ENCODE results near the gene GLCCI1.

GLCCI1 gene

DNA sequence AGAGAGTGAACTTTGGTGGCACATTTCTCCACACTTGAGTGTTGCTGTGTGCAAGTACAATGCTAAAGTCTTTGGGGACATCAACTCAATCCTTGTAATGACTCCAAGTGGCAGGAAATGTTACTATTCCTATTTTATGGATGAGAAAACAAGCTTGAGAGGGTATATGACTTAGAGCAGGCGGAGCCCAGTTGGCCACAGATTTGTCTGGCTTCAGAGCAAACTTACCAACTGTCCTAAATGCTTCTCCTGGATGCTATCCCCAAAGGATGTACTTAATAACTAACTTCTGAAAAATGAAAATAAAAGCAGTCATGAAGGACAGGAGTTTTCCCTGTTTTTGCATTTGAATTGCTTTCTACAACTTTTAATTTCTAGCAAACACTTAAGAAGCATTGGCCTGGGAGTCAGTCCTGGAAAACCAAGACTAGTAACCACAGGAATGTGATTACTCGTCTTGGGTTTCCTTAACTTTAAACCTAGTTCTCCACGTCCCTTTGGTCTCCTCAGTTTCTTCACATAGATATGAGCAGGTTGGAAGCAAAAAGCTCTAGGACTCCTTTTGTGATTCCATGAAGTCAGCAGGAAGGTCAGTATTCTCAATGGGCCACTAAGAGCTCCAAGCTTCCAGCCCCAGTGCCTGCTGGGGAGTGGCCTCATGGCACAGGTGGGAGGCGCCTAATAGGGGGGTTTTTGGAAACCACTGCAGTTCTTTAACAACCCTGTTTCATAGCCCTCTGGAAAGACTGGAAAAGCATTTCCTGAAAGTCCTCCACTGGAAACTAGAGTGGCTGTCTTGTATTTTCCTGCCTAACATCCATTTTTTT, 140.8 kb downstream of the GLCCI1 start:
- DNase-seq, result no peak

DNA sequence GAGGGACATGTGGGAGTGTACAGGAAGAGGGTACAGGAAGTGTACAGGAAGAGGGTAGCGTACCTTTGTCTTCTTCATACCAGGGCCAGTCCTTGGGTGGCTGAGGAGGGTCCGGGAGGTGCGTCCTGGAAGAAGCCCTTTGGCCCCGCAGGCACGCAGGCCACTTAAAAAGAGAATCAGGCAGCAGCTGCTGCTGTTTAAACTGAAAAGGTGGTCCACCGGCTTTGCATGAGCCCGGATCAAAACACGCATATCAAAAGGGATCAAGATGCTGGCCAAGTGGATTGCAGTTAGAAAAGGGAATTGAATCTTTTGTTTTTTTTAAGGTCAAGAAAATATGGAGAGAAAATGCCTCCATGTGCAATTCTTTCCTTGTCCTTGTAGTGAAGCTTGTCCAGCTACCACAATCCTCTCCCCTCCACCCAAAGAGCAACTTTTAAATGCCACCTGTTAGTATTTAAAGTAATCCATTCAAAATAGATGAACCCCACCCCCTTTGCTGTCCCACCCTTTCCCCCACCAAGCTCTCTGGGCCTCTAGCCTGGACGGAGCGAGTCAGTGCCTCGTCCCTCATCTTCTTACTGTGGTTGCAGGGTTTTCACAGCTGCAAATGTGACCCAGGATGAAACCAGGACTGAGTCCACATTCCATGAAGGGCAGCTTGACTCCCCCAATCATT, 142.8 kb downstream of the GLCCI1 start:
- no peak for DNase-seq

DNA sequence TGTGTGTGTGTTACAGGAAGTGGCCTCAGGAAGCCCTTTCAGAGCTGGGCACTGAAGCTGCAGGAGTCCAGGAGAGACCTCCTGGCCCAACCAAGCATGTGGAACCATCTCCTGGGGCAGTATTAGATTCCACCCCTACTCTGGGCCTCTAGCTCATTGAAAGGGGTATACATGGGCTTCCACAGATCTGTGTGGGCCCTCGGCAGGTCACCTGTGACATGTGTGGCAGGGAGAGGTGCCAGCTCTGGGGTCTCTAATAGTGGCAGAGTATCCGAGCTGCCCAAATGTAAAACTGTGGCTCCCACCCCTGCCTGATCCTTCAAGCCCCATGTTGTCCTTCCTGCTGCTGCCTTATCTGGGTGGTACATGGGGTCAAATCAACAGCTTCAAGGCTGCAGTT, 144.1 kb downstream of the GLCCI1 start:
- DNase-seq, result no peak

DNA sequence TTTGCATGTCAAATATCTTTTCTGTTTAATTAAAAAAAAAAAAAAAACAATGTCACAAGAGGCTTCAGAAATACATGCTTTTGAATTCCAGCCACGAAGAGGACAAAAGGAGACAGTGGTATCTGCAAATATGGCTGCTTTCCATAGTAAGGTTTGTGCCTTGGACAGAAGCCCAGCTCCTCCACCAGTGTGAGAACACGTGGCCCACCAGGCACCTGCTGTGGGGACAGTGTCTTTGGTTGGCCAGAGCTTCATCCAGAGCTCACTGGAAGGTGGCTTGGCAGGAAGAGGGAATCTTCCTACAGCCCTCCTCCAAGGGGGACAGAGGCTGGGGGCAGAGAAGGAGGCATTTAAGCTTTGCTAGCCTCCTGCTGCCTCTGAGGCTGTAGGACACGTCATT, 144.6 kb downstream of the GLCCI1 start:
- DNase-seq, result no peak

DNA sequence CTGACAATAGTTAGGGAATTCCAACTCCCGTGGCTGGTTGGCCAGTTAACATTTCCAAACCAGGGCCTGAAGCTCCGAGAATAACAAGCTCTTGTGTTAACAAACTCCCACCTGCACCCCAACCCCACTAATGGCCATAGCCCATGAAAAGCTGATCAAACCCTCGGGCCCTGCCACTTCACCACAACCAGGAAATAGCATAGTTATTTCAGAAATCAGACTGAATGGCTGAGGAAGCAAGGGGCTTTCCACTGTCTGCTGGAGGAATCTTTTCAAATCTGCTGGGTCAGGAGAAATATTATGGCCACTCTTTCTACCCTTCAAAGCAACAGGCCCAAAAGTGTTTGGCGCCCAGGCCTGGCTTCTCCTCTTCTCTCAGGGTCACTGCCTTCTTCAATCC, 145.6 kb downstream of the GLCCI1 start:
- DNase-seq, result no peak

DNA sequence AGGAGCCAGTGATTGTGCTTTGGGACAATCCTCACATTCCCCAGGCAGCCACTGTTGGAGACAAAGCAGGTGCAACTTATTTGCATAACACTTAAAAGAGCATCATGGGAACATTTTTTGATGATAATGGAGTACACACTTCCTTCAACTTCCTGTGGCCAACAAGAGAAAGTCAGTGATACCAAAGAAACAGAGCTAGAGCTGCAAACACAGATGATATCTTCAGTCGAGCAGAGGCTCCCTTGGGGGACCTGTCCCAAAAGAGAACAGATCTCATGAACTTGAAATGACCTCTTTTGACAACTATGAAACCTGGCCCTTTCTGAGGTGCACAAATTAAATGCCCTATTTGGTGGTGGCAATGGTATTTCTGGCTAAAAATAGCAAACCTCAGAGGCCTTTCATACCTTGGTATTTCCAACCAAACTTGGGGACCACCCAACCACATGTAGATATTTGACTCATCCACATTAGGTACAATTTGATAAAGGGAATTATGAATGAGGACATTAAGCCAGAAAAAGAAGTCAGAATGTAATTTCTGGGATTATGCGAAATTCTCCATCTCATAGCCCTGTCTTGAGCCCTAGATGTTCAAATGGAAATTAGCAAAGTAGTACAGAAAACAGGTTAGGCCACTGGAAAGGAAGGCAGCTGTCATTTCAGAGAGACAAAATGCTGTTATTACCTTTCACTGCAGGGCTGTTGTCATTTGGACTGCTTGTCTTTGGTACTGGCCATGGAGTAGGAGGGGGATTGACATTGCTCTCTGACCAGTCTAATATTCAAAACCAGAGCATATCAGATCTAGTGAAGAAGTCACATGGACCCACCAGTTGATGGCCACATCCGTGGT, 147.2 kb downstream of the GLCCI1 start:
- DNase-seq, result no peak

DNA sequence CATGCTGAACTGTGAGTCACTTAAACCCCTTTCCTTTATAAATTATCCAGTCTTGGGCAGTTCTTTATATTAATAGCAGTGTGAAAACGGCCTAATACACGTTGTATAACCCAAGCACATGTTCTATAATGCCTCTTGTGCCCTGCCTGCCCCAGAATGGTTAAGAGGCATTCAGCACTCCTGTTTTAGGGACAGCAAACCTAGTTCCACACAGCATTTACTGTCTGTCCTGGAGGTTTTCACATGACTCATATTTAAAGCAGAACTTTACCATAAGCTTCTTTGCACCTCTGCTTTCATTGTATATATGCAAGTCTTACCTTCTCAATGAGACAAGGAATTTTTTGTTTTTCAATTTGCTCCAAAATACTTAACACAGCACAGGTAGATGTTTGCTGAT, 148.6 kb downstream of the GLCCI1 start:
- DNase-seq, result no peak

DNA sequence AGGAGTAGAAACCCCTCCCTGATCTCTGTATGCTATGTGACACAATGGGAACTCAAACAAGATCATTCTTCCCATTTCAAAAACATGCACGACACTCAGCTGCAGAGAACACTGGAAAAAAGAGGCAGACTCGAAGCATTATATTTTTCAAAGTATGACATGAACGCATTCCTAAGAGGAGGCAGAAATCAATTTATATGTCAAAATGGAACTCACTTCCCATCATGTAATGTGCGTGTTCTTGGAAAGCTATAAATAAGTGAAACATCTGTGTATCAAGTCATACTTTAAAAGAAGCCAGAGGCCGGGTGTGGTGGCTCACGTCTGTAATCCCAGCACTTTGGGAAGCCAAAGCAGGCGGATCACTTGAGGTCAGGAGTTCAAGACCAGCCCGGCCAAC, 150.7 kb downstream of the GLCCI1 start:
- no peak for DNase-seq

DNA sequence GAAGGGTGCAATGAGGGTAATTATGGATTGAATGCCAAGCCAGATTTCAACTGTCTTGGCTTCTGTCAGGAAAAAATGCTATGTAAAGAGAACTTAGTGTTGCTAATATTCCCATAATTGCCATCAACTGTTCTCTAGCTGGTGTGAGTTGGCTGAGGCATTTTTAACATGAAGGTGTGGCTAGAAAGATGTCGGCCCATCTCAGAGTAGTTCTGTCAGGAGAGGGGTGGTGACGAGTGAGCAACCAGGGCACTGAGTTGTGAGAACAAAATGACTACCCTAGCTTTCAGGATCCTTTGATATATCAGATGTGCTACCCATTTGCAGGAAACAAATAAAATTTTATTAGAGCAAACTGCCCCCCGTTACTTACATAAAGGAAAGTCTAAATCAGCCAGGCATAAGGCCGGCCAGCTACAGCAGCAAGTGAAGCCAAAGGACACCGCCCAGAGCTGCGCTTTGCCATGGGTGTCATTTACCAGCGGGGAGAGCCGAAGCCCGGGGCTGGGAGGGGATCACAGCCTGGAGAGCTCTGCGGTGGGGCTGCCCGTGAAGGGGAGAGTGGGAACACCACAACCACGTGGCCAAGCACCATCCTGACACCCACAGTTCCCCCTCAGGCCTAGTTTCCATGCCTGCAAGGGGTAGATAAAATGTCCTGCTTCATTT, 151.9 kb downstream of the GLCCI1 start:
- DNase-seq, result no peak

DNA sequence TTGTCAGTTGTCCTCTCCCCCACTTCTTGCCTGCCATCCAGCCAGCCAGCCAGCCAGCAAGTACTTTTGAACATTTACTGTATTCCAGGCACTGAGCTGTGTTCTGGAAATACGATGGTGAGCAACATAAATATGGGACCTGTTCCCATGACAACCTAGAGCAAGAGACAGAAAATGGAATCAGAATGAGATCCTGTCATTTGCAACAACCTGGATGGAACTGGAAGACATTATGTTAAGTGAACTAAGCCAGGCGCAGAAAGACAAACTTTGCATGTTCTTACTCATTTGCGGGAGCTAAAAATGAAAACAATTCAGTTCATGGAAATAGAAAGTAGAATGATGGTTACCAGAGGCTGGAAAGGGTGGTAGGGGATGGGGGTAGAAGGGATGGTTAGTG, 152.6 kb downstream of the GLCCI1 start:
- no peak for DNase-seq

DNA sequence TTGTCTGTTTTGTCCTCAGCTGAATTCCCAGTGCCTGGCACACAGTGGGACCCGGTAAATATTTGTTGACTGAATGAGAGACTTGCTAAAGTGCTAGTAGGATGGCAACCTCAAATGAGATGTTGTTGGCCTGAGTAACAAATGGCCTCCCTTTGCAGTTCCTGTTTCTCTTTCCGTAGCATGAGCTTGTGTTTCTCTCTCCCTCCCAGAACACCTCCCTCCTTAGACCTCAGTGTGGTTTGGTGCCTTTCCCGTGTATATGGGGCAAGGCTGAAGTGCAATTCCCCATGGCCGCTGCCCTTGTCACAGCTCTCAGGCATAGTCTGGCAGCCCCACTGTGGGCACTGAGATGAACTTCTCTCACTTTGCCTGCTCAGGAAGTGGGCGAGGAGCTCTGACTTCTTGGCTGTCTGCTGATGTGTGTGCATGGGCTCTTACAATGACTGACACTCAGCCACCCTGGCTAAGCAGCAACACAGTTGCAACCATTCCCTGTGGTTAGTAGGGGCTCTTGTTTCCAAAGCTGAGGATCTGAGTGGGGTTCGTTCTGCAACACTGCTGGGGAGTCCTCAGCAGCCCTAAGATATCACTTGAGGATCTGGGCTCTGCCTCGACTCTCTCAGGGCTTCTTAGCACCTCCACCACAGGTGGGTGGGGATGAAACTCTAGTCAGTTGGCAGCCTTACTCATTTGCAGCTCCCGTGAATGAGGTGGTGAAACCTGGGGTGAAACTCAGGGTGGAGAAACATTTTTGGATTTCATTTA, 157.3 kb downstream of the GLCCI1 start:
- DNase-seq, result no peak

DNA sequence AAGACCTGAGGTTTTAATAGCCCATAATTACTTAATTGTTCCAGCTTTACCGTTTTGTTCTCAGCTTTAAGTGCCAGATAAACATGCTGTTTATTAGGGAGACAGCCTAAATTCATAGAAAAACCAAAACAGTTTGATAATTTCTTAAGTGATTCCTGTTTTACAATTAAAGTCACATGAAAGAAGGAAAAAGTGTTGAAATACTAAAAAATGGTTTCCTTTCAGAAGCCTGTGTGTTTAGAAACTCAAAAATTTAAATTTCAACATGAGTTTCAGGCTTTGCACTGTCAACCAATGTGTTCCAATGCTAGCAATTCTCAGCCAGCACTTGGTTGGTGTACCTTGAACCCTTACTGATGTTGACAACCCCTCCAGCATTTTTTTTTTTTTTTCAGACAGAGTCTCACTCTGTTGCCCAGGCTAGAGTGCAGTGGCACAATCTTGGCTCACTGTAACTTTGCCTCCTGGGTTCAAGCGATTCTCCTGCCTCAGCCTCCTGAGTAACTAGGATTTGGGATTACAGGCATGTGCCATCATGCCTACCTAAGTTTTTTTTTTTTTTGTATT, 158.1 kb downstream of the GLCCI1 start:
- no peak for DNase-seq

DNA sequence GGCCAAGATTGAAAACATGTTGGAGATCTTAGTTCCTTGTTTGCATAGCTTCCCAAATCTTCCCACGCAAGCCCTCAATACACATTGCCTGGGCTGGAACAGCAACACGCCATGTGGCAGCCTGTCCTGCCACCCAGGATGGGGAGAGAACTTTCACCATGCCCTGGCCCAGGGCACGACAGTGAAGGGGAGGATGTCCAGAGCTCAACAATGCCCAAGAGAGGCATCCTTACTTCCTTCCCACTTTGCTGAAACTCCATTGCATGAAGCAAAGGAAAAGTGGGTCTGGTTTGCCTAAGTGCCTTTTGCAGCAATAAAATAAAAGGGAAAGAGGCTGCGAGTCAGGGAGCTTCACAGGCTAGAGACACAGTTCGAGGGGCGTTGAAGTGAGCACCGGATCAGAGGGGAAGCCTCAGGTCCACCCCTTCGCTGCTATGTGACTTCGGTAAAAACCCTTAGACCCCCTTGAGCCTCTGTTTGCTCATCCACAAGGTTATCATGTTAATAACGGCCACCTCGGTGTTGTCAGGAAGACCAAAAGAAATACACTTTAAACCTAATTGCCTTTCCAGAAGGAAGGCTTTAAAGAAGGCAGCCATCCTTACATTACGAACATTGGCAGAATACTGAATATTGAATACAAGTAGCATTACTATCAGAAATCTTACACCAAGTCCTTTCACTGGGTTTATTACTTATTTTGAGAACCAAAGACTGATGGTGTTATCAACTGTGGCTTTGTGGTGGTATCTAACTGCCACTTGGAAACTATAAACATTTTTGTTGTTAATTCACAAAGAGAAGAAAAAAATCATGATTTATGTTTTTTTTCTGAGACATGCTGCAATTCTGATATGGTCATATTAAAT, 160.1 kb downstream of the GLCCI1 start:
- no peak for DNase-seq

DNA sequence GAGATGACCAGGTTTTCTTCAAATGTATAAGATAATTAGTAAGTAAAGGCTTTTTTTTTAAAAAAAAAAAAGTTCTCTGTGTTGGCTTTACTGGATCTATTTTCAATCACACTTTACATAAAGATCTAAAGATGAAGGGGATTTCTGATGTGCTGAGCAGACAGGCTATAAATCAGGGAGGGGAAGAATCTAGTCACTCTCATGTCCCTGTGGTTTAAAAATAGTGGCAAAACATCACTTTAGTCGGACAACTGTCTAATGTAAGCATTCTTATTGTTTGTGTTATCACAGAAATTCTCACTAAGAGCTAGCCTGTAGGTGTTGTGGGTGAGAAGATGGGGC, 160.7 kb downstream of the GLCCI1 start:
- DNase-seq, result no peak

DNA sequence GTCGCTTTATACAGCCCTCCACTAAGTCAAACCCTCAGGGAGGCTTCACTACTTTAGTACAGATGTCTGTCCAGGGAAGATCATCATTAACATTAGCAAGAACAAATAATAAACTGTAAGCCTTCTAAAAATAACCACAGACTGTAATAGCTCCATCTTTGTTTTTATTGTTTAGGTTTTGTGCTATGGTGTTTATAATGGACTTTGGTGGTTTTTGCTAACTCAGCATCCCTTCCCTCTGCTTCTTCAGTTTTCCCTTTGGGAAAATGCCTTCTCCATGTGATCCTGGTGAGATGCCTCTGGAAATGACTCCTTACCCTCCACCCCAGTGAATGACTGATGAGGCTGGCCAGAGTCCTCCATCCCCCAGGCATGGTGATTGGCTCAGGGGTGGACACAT, 162.1 kb downstream of the GLCCI1 start:
- DNase-seq, result no peak

DNA sequence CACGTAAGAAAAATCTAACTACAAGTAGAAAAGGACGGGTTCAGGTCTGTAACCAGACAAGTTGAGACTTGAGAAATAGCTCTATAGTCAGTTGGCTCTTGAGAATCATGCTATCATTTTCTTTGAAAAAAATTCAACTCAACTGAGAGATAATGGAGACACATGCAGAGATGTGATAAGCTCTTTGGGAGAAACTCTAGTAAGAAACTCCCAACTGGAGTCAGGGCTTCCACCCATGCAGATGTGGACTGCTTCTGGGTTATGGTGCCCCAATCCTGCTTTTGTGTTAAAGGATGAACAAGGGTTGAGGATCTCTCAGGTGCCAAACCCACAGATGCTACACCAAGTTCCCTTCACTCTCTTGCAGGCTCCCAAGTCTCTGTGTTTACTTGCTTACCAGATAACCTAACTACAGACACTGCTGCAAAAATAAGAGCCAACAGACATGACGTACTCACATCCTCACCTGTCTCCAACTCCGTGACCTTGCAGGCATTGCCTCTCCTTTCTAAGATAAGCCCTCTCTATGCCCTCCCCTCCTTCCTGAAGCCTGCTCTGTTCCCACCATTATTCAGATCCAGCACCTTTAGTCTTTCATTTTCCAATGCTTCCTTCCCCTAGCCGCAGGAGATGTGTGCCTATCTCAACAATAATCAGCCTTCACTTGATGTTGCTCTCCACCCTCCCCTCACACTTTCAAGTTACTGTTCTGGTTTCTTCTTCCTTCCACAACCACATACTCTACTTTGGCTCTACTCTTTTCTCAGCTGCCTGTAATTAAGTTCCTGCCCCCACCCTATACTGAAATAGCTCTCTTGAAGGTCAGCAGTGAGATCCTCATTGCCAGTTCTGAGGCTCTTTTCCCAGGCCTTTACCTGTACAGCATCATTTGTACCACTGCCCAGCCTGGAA, 163.4 kb downstream of the GLCCI1 start:
- DNase-seq, result no peak

DNA sequence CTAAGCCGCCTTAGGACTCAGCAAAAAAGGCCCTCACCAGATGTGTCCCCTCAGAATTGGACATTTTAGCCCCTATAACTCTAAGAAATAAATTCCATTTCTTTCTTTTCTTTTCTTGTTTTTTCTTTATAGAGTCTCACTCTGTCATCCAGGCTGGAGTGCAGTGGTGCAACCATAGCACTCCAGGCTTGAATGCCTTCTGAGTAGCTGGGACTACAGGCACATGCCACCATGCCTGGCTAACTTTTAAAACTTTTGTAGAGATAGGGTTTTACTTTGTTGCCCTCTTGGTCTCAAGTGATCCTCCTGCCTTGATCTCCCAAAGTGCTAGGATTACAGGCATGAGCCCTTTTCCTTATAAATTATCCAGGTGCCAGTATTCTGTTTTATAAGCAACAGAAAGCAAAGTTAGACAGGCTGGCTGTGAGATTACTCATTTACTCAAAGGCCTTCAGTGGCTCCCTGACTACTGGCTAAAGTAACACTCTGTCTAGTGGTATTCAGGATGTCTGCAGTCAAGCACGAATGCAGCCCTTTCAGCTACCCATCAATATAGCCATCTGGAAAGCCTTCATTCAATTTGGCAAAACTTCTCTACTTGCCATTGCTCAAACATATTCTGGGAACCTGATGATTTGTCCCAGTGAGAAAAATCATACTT, 164.7 kb downstream of the GLCCI1 start:
- DNase-seq, result no peak

DNA sequence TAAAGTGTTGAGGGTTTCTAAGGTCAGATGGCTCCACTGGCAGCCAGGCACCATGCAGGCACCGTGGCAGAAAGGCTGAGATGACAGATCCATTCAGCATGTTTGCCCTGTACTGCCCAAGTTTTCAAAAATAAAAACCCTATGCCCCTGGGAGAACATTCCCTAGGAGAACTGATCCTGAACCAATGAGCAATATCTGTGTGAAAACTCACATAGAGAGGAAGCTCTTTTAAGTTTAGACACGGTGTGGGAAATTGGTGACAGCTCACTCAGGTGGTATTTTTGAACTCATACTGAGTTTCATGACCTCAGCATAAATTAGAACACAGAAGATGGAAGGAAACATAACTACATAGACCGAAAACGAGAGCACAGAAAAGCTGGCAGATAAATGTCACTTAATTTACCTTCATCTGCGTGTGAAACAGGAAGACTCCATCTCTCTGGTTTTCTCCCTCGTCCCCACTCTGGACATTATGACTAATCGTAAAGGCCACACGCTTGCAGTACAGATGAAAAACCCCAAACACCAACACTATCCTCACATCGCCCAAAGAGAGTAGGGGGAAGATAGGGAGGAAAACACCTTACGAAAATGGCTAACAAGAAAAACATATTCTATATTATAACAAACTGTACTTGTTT, 165.6 kb downstream of the GLCCI1 start:
- no peak for DNase-seq

DNA sequence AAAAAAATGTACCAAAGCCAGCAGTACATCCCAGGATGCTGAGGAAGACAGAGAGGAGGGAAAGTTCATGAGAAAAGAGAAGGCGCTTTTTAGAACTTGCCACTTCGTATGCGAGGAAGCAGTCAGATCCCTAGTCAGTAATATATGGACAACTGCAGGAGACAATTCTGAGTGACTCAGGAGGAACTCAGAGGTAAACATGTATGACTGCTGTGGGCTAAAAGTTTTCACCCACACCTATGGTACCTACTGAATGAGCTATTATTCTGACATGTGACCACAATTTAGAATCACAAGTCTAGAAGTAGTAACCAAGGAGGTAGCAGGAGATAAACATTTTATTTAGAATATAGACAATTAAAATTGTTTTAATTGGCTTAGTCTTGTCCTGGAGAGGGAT, 166.8 kb downstream of the GLCCI1 start:
- DNase-seq, result no peak
